Transverse colon (tissue), 4 donors: ENCODE results near the gene MAP1LC3B. TPM values are rescaled to one million over a fixed set of nuclear protein-coding genes. Genes with fewer than 3 reads are reported as not detected.
"Not testable (repeated sequence)": the region's sequence is repeated elsewhere in the genome, so short reads cannot be mapped to it uniquely, and the experiment has no call there.

Experiments
- DNase-seq: peaks from one replicate; pipeline ENCODE4 v3.0.0-alpha.2; 2019
- H3K27ac ChIP-seq, 4 donors: fragments of 200-600 bp; sonication (generic); 2 replicates each; pipeline ENCODE4 v1.5.1; 2016 to 2018; ENCODE audit warnings: inconsistent platforms in 4 of 4
- H3K27me3 ChIP-seq: fragments of 200-600 bp; sonication (generic); 2 replicates; pipeline ENCODE4 v1.5.1; 2017; ENCODE audit warnings: inconsistent platforms
- H3K36me3 ChIP-seq, 4 donors: fragments of 200-600 bp; sonication (generic); 2 replicates each; pipeline ENCODE4 v1.5.1; 2017 to 2019; ENCODE audit warnings: inconsistent platforms in 4 of 4
- H3K4me1 ChIP-seq, 4 donors: fragments of 200-600 bp; sonication (generic); 2 replicates each; pipeline ENCODE4 v1.5.1; 2017 to 2020; ENCODE audit warnings: inconsistent platforms in 4 of 4
- H3K4me3 ChIP-seq, 4 donors: fragments of 200-600 bp; sonication (generic); 1 replicate in 1 of 4; 2 replicates in 3 of 4; pipeline versions ENCODE4 v1.5.1 to v1.6.1; 2017 to 2019; ENCODE audit warnings: inconsistent platforms in 4 of 4
- H3K9me3 ChIP-seq, 2 donors: fragments of 200-600 bp; sonication (generic); 2 replicates each; pipeline ENCODE4 v1.5.1; 2017 to 2019; ENCODE audit warnings: inconsistent platforms in 2 of 2
- EP300 ChIP-seq: sonication (generic); formaldehyde crosslinking; IDR thresholded peaks from one replicate; pipeline ENCODE4 v1.6.1; 2017; ENCODE audit warnings: antibody characterized with exemption, low read depth
- POLR2A ChIP-seq: fragments of 450-650 bp; IDR thresholded peaks from one replicate; pipeline ENCODE4 v1.6.1; 2016; ENCODE audit warnings: antibody characterized with exemption, mild to moderate bottlenecking, moderate library complexity
- POLR2AphosphoS5 ChIP-seq, 3 donors: sonication (generic); formaldehyde crosslinking; IDR thresholded peaks; one replicate each; pipeline ENCODE4 v1.6.1; 2016; ENCODE audit warnings: antibody characterized with exemption in 3 of 3
- WGBS, 2 donors: methylation state at CpG; one replicate each; pipeline ENCODE4 v1.1.5; 2018; ENCODE audit warnings: low coverage in 1 of 2; 5-methylcytosine and 5-hydroxymethylcytosine counted together
- in situ Hi-C, 4 donors: fragments of 200-750 bp; cut with MboI; loops; one replicate each; pipeline versions ENCODE4 v1.15.0 to v1.15.1; 2017; ENCODE audit warnings: low sequenced_read_pairs in 3 of 4, low pct_ligation_motif_present in 1 of 4, low pct_unique_long_range_greater_than_20kb in 1 of 4
- intact Hi-C: fragments of 100-400 bp; cut with DNase I; formaldehyde crosslinking; loops from one replicate; pipeline ENCODE4 v1.15.1; 2023; ENCODE audit warnings: low total_unique reads
- total RNA-seq, 4 donors: library from RNA; depleted of rRNA; stranded (reverse); fragments of >200 nt; gene quantifications; one replicate each; pipeline ENCODE4 v1.1.0, GENCODE V29; 2016
- TF ChIP-seq, protein P1 (sequence below), 5 experiments: fragments of 200-600 bp in 3 of 5; fragments of 450-650 bp in 2 of 5; sonication (generic) in 3 of 5; IDR thresholded peaks; 1 replicate in 2 of 5; 2 replicates in 3 of 5; pipeline ENCODE4 v1.5.1; 2016 to 2017; ENCODE audit warnings: antibody characterized with exemption in 5 of 5, inconsistent platforms in 3 of 5, mild to moderate bottlenecking in 2 of 5, moderate library complexity in 1 of 5

MAP1LC3B gene
- total RNA-seq, 4 donors from 2014 or later: 15.7 to 69.5 (median 39.9) TPM

DNA sequence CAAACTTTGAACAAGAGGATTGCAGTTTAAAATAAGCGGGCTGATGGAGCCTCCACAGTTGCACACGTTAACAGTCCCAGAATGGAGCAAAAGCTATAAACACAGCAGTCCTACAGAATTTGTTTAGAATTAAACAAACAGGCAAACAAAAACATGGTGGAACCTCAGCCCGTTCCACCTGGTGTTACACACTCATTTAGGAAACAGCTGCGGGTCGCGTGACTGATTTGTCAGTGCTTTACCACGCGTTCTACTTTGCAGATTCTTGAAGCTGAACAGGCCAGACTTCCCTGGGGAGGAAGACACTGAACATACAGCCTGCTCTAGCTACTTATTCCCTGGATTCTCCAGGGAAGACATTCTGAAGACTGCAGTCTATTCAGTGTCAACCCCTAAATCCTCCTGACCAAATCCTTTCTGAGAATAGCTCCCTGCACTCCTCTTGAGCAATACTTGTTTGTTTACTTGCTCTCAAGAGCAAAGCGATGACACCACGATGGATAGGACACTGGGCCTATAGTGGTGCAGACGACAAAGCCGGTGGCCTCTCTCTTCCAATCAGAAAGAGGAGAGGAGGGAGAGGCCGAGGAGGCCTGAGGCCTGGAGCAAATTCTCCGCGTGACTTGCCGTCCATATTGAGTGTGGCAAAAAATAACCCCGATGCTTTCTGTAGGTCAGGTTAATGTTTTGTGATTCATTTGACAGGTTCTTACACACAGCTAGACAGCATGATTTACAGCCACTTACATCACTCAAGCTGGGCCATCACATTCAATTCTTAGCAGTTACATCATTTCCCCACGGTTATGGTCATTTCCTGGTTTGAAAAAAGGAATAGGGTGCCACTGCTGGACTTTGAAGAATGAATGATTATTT, 4.0 kb upstream of the MAP1LC3B start:
- Histone ChIP-seq H3K4me1 (peaks cover 19 to 52% (median 37%) of the 10 kb centered on the region in 4 donors), H3K36me3 (no peaks in the 10 kb centered on the region), H3K4me3 (peak overlapping the region in 1 of 4 donors; percentile 17), H3K27me3 (no peaks in the 10 kb centered on the region), H3K9me3 (no peaks in the 10 kb centered on the region), H3K27ac (peak overlapping the region; percentile 86 to 98 (median 92))
- in situ Hi-C loops (no loop called here), intact Hi-C loops (loop anchor here (5.0 kb wide), 1 partner anchor 479 kb away; the partner anchor contains the start of gene SLC7A5)
- peak; percentile 83 to 94 (median 89) for TF ChIP-seq POLR2AphosphoS5 (IDR thresholded peaks at IDR 0.05)
- TF ChIP-seq EP300: peak; percentile 74
- TF ChIP-seq POLR2A: peak; percentile 69
- TF ChIP-seq, protein P1, sequence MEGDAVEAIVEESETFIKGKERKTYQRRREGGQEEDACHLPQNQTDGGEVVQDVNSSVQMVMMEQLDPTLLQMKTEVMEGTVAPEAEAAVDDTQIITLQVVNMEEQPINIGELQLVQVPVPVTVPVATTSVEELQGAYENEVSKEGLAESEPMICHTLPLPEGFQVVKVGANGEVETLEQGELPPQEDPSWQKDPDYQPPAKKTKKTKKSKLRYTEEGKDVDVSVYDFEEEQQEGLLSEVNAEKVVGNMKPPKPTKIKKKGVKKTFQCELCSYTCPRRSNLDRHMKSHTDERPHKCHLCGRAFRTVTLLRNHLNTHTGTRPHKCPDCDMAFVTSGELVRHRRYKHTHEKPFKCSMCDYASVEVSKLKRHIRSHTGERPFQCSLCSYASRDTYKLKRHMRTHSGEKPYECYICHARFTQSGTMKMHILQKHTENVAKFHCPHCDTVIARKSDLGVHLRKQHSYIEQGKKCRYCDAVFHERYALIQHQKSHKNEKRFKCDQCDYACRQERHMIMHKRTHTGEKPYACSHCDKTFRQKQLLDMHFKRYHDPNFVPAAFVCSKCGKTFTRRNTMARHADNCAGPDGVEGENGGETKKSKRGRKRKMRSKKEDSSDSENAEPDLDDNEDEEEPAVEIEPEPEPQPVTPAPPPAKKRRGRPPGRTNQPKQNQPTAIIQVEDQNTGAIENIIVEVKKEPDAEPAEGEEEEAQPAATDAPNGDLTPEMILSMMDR (IDR thresholded peaks at IDR 0.05): no peak
- peak; percentile 94 for DNase-seq
- WGBS, 2 donors: 13 to 14% methylated on average over 8 to 18 of the region's 18 CpGs

DNA sequence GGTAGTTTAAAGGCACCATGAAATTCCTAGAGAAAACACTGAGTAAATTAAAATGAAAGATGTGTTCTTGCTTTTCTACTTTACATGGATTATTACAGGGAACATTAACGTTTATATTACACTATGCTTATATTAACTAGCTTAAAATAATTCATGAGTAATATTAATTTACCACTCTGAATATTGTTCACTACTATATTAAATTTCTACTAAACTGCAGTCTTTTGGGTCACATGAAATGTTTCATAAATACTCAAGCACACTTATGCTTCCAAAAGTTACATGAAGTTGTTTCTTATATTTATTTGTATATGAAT, 3.4 kb upstream of the MAP1LC3B start:
- no peaks in the 10 kb centered on the region for H3K27me3 ChIP-seq
- intact Hi-C loops (loop anchor here (5.0 kb wide), 1 partner anchor 479 kb away; the partner anchor contains the start of gene SLC7A5), in situ Hi-C loops (no loop called here)
- WGBS, 2 donors: 0 to 6% methylated on average over 1 of the region's 1 CpG
- peaks cover 24 to 58% (median 42%) of the 10 kb centered on the region in 4 donors for H3K4me1 ChIP-seq
- H3K9me3 ChIP-seq: no peaks in the 10 kb centered on the region
- TF ChIP-seq POLR2A (no peak), EP300 (no peak), POLR2AphosphoS5 (IDR thresholded peaks at IDR 0.05) (no peak)
- TF ChIP-seq, protein P1 (IDR thresholded peaks at IDR 0.05): no peak
- H3K27ac ChIP-seq: peak overlapping the region; percentile 86 to 98 (median 92)
- no peak for DNase-seq
- no peaks in the 10 kb centered on the region for H3K36me3 ChIP-seq
- no peak overlapping the region for H3K4me3 ChIP-seq

DNA sequence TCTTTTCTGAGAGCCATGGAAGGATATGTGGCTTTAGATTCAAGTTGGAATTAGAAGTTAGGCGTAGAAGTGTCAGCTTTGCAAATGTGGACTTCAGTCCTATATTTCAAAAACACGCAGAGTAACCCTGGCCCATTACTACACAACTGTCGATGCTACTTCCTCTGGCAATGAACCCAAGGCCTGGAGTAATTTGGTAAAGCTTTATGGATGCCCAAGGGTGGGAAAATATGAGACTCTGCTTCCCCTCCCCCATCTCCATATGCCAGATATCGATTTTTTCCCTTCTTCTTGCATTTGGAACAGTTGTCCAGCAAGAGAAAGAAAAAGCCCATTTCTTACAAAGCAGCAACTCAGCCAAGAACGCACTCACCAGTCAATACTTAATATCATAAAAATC, 2.9 kb upstream of the MAP1LC3B start:
- 78 to 84% methylated on average over 5 of the region's 5 CpGs for WGBS, 2 donors
- no peak for DNase-seq
- intact Hi-C loops: loop anchor here (5.0 kb wide), 1 partner anchor 478 kb away; the partner anchor contains the start of gene SLC7A5

DNA sequence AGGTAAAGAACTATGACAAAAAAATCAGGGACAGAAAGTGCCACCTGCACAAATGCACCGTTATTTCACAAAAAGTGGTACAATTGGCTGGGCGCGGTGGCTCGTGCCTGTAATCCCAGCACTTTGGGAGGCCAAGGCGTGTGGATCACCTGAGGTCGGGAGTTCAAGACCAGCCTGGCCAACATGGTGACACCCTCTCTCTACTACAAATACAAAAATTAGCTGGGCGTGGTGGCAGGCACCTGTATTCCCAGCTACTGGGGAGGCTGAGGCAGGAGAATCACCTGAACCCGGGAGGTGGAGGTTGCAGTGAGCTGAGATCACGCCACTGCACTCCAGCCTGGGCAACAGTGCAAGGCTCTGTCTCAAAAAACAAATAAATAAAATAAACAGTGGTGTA, 2.2 kb upstream of the MAP1LC3B start:
- H3K4me3 ChIP-seq, H3K27me3 ChIP-seq, H3K36me3 ChIP-seq, H3K9me3 ChIP-seq, DNase-seq: not testable (repeated sequence)
- in situ Hi-C loops: loop anchor here in 2 of 4 donors (10.0 kb wide), 2 partner anchors 65 to 245 kb away; no protein-coding TSS in a partner anchor
- 84 to 94% methylated on average over 8 to 9 of the region's 9 CpGs for WGBS, 2 donors
- peak overlapping the region in 3 of 4 donors; percentile 95 to 98 (median 96) for H3K27ac ChIP-seq
- intact Hi-C loops: loop anchor here (5.0 kb wide), 2 partner anchors 73 to 477 kb away; partner anchors contain the start of genes C16orf95 and SLC7A5
- H3K4me1 ChIP-seq: peaks cover 29 to 61% (median 46%) of the 10 kb centered on the region in 4 donors

More for the DNA sequence above, 2.9 kb upstream of the MAP1LC3B start:
- Histone ChIP-seq H3K36me3 (no peaks in the 10 kb centered on the region), H3K9me3 (no peaks in the 10 kb centered on the region), H3K27ac (peak overlapping the region; percentile 86 to 98 (median 92)), H3K4me3 (no peak overlapping the region), H3K4me1 (peaks cover 26 to 61% (median 47%) of the 10 kb centered on the region in 4 donors), H3K27me3 (no peaks in the 10 kb centered on the region)
- TF ChIP-seq POLR2AphosphoS5 (IDR thresholded peaks at IDR 0.05): no peak
- no peak for TF ChIP-seq EP300
- TF ChIP-seq, protein P1 (IDR thresholded peaks at IDR 0.05): no peak
- in situ Hi-C loops: no loop called here
